ENCODE data around the gene TMEM184A. TPM values are rescaled to one million over a fixed set of nuclear protein-coding genes. Genes with fewer than 3 reads are reported as not detected.

TMEM184A gene
- total RNA-seq, 4 donors from 2014 or later = 0.29 to 2.8 (median 0.64) TPM; not detected in 1

- Histone ChIP-seq H3K27ac (no peak overlapping the region), H3K9me3 (peaks cover 0 to 3% of the 10 kb centered on the region in 2 donors), H3K4me1 (no peaks in the 10 kb centered on the region), H3K36me3 (no peaks in the 10 kb centered on the region), H3K4me3 (no peak overlapping the region), H3K27me3 (peaks cover 0 to 8% of the 10 kb centered on the region in 2 donors)
- intact Hi-C loops (cut with DNase I; ENCODE audit: low total_unique reads) = no loop called here
- no peak for DNase-seq
- TF ChIP-seq POLR2A (IDR thresholded peaks at IDR 0.05) = no peak
Measured at GRCh38 chr7:1590476-1590875, 34.5 kb upstream of the TMEM184A start.

- peaks cover 0 to 8% of the 10 kb centered on the region in 2 donors for H3K27me3 ChIP-seq
- no peak overlapping the region for H3K4me3 ChIP-seq
- H3K27ac ChIP-seq = no peak overlapping the region
- H3K36me3 ChIP-seq = no peaks in the 10 kb centered on the region
- no peaks in the 10 kb centered on the region for H3K4me1 ChIP-seq
- no peak for DNase-seq
- no peak for TF ChIP-seq POLR2A (IDR thresholded peaks at IDR 0.05)
- no peak for TF ChIP-seq CTCF (IDR thresholded peaks at IDR 0.05)
- peaks cover 0 to 3% of the 10 kb centered on the region in 2 donors for H3K9me3 ChIP-seq
- intact Hi-C loops (cut with DNase I; ENCODE audit: low total_unique reads) = no loop called here
Measured at GRCh38 chr7:1588978-1589377, 33.0 kb upstream of the TMEM184A start.

GRCh38 chr7:1587738-1588137 lies 31.7 kb upstream of the TMEM184A start:
- Histone ChIP-seq H3K27me3 (peaks cover 0 to 8% of the 10 kb centered on the region in 2 donors), H3K27ac (no peak overlapping the region), H3K4me1 (no peaks in the 10 kb centered on the region), H3K4me3 (no peak overlapping the region), H3K36me3 (no peaks in the 10 kb centered on the region), H3K9me3 (peaks cover 0 to 3% of the 10 kb centered on the region in 2 donors)
- intact Hi-C loops (cut with DNase I; ENCODE audit: low total_unique reads) = no loop called here
- TF ChIP-seq CTCF (IDR thresholded peaks at IDR 0.05) (no peak), POLR2A (IDR thresholded peaks at IDR 0.05) (no peak)
- no peak for DNase-seq

- no peaks in the 10 kb centered on the region for H3K36me3 ChIP-seq
- H3K4me1 ChIP-seq = no peaks in the 10 kb centered on the region
- H3K27me3 ChIP-seq = peaks cover 0 to 5% of the 10 kb centered on the region in 2 donors
- no peak overlapping the region for H3K27ac ChIP-seq
- intact Hi-C loops (cut with DNase I; ENCODE audit: low total_unique reads) = no loop called here
- DNase-seq = no peak
- H3K9me3 ChIP-seq = peaks cover 0 to 3% of the 10 kb centered on the region in 2 donors
- TF ChIP-seq POLR2A (IDR thresholded peaks at IDR 0.05) (no peak), CTCF (IDR thresholded peaks at IDR 0.05) (no peak)
- H3K4me3 ChIP-seq = no peak overlapping the region
Measured at GRCh38 chr7:1586827-1587705, 31.1 kb upstream of the TMEM184A start.

- Histone ChIP-seq H3K4me3 (no peak overlapping the region), H3K27ac (no peak overlapping the region), H3K4me1 (no peaks in the 10 kb centered on the region), H3K27me3 (no peaks in the 10 kb centered on the region), H3K9me3 (peaks cover 0 to 3% of the 10 kb centered on the region in 2 donors), H3K36me3 (no peaks in the 10 kb centered on the region)
- TF ChIP-seq CTCF (IDR thresholded peaks at IDR 0.05) (no peak), POLR2A (IDR thresholded peaks at IDR 0.05) (no peak)
- DNase-seq = no peak
- intact Hi-C loops (cut with DNase I; ENCODE audit: low total_unique reads) = no loop called here
Measured at GRCh38 chr7:1586126-1586826, 30.3 kb upstream of the TMEM184A start.

All from uterus (tissue), 4 donors.